Measurements from ENCODE around the gene SLC37A2.
A peak's percentile ranks its signal among the peaks of the same experiment; 100 is the strongest.
"Not testable (repeated sequence)": the region's sequence is repeated elsewhere in the genome, so short reads cannot be mapped to it uniquely, and the experiment has no call there.

Gene SLC37A2

DNA sequence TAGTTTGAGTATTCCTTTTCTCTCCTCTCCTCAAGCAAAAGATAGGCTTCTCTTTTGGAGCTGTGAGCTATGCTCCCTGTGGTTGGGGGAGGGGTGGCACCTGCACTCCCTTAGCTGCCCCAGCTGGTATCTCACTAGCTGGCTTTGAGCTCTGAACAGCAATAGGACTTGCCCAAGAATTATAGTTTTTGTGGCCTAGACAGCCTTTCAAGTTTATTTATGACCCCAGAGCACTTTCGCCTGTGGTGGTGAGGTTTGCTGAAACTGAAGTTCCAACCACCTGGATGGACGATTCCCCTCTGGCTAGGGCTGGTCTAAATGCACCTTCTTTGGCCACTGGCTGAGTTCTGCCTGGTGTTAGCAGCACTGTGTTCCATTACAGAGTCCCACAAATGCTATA lies 37.1 kb upstream of the SLC37A2 start:
- no peak overlapping the region for H2AFZ ChIP-seq (ENCODE audit: low read depth)
- H3K79me2 ChIP-seq (ENCODE audit: insufficient read depth, low read depth), result no peaks in the 10 kb centered on the region
- 0 out of 2 replicates have a peak overlapping the region, but pooled peaks have one; percentile 21 for H3K4me2 ChIP-seq
- H3K9ac ChIP-seq, result no peak overlapping the region
- H3K4me3 ChIP-seq (IDR thresholded peaks at IDR 0.05; ENCODE audit: insufficient read depth, low read depth, low read length), result no peak overlapping the region
- TF ChIP-seq, protein P1, sequence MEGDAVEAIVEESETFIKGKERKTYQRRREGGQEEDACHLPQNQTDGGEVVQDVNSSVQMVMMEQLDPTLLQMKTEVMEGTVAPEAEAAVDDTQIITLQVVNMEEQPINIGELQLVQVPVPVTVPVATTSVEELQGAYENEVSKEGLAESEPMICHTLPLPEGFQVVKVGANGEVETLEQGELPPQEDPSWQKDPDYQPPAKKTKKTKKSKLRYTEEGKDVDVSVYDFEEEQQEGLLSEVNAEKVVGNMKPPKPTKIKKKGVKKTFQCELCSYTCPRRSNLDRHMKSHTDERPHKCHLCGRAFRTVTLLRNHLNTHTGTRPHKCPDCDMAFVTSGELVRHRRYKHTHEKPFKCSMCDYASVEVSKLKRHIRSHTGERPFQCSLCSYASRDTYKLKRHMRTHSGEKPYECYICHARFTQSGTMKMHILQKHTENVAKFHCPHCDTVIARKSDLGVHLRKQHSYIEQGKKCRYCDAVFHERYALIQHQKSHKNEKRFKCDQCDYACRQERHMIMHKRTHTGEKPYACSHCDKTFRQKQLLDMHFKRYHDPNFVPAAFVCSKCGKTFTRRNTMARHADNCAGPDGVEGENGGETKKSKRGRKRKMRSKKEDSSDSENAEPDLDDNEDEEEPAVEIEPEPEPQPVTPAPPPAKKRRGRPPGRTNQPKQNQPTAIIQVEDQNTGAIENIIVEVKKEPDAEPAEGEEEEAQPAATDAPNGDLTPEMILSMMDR (conservative IDR thresholded peaks at IDR 0.05; ENCODE audit: low read depth, low read length), result no peak
- H4K20me1 ChIP-seq (ENCODE audit: insufficient read depth), result no peaks in the 10 kb centered on the region
- no peak overlapping the region for H3K27ac ChIP-seq
- no peaks in the 10 kb centered on the region for H3K27me3 ChIP-seq (ENCODE audit: insufficient read depth, low read depth)
- H3K36me3 ChIP-seq (ENCODE audit: insufficient read depth), result no peaks in the 10 kb centered on the region
- peaks cover 14% of the 10 kb centered on the region for H3K4me1 ChIP-seq (ENCODE audit: low read depth, poor library complexity, severe bottlenecking)

DNA sequence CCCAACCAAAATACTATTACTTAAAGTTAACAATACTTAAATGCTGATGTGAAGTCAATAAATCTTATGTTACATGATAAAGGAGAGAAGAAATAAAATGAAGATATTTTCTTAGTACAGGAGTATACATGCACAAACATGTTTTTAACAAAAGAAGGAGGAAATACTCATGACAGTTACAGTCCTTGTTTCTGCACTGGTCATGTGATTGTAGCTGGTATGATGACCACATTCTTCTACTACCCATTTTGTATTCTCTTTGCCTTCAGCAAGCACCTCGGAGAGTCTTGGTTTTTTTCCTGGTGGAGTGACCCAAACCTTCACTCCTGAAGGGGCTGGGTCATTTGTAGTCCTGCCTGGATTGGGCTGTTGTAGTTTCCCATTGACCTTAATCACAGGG lies 33.7 kb upstream of the SLC37A2 start:
- H3K4me1 ChIP-seq (ENCODE audit: low read depth, poor library complexity, severe bottlenecking), result peaks cover 14% of the 10 kb centered on the region
- not testable (repeated sequence) for H3K27ac ChIP-seq, H3K4me2 ChIP-seq

DNA sequence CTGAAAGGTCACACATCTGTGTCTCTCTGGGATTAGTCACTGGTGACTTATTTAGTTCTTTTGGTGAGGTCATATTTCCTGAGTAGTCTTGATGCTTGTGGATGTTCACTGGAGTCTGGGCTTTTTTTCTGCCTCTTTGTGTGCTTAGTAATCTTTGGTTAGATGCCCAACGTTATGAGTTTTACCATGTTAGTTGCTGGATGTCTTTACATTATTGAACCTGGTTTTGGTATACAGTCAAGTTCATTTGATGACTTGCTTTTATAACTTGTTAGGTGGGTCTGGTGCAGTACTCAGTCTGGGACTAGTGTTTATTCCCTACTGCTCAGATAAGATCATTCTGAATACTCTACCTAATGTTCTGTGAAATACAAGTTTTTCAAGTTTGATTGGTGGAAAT lies 26.2 kb upstream of the SLC37A2 start:
- TF ChIP-seq, protein P1 (conservative IDR thresholded peaks at IDR 0.05; ENCODE audit: low read depth, low read length), result no peak
- H2AFZ ChIP-seq (ENCODE audit: low read depth), result no peak overlapping the region
- no peak overlapping the region for H3K27ac ChIP-seq
- H3K9ac ChIP-seq, result no peak overlapping the region
- H4K20me1 ChIP-seq (ENCODE audit: insufficient read depth), result no peaks in the 10 kb centered on the region
- no peaks in the 10 kb centered on the region for H3K27me3 ChIP-seq (ENCODE audit: insufficient read depth, low read depth)
- H3K36me3 ChIP-seq (ENCODE audit: insufficient read depth), result no peaks in the 10 kb centered on the region
- H3K4me1 ChIP-seq (ENCODE audit: low read depth, poor library complexity, severe bottlenecking), result no peaks in the 10 kb centered on the region
- H3K4me2 ChIP-seq, result no peak overlapping the region
- H3K79me2 ChIP-seq (ENCODE audit: insufficient read depth, low read depth), result no peaks in the 10 kb centered on the region
- H3K4me3 ChIP-seq (IDR thresholded peaks at IDR 0.05; ENCODE audit: insufficient read depth, low read depth, low read length), result no peak overlapping the region

More for the DNA sequence above, 33.7 kb upstream of the SLC37A2 start:
- not testable (repeated sequence) for H3K4me3 ChIP-seq (IDR thresholded peaks at IDR 0.05; ENCODE audit: insufficient read depth, low read depth, low read length); H3K36me3 ChIP-seq (ENCODE audit: insufficient read depth); H3K9ac ChIP-seq; H3K27me3 ChIP-seq (ENCODE audit: insufficient read depth, low read depth); H3K79me2 ChIP-seq (ENCODE audit: insufficient read depth, low read depth); H2AFZ ChIP-seq (ENCODE audit: low read depth); H4K20me1 ChIP-seq (ENCODE audit: insufficient read depth)

DNA sequence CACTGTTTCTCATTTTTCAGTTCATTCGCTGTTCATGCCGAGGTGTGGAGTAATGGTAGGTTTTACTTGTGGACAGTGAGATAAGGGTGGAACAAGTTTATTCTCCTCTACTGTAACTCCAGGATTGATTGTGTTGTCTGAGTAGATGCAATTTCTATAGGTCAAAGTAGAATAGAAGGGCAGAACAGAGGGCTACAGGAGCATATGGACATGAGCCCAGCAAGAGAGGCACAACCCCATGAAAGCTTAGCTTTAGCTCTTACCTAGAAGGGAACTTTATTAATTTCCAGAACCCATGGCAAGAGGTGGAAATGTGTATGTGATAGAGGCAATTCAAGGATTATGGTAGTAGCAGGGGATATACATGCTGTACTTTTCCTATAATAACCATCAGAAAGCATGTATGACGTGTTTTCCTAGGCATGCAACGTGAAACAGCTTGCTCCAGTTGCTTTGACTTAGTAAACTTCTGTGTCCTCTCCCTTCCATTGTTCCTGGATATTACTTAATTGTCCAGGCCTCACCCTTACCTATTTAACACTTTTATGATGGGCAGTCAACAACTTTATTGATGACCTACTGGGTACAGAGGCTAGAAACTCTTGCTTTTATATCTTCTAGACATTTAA lies 13.8 kb upstream of the SLC37A2 start:
- Histone ChIP-seq H3K27ac (no peak overlapping the region), H3K4me3 (IDR thresholded peaks at IDR 0.05; ENCODE audit: insufficient read depth, low read depth, low read length) (no peak overlapping the region), H3K4me2 (no peak overlapping the region), H3K79me2 (ENCODE audit: insufficient read depth, low read depth) (no peaks in the 10 kb centered on the region), H3K27me3 (ENCODE audit: insufficient read depth, low read depth) (no peaks in the 10 kb centered on the region), H4K20me1 (ENCODE audit: insufficient read depth) (no peaks in the 10 kb centered on the region), H3K9ac (no peak overlapping the region), H3K4me1 (ENCODE audit: low read depth, poor library complexity, severe bottlenecking) (no peaks in the 10 kb centered on the region), H2AFZ (ENCODE audit: low read depth) (no peak overlapping the region), H3K36me3 (ENCODE audit: insufficient read depth) (no peaks in the 10 kb centered on the region)
- TF ChIP-seq, protein P1 (conservative IDR thresholded peaks at IDR 0.05; ENCODE audit: low read depth, low read length), result no peak

DNA sequence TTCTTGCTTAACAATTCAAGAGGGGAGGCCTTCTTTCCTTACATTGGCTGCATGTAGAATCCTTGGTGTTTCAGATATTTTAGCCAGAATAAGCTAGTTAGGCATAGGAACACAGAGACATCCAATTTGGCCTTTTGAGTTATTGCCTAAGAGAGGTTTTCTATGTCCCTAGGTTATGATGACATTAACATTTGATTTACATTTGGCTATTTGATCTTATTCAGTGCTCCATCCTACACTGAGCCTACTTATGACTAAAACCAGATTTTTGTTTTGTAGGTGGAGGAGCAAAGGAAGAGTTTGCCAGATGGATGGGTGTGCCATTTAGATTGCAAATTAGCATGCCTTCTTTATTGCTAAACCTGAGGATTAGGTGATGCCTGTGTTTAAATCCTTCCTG lies 11.1 kb upstream of the SLC37A2 start:
- Histone ChIP-seq H2AFZ (ENCODE audit: low read depth) (no peak overlapping the region), H3K36me3 (ENCODE audit: insufficient read depth) (no peaks in the 10 kb centered on the region), H3K4me1 (ENCODE audit: low read depth, poor library complexity, severe bottlenecking) (no peaks in the 10 kb centered on the region), H3K9ac (no peak overlapping the region), H3K4me3 (IDR thresholded peaks at IDR 0.05; ENCODE audit: insufficient read depth, low read depth, low read length) (no peak overlapping the region), H3K4me2 (no peak overlapping the region), H4K20me1 (ENCODE audit: insufficient read depth) (no peaks in the 10 kb centered on the region), H3K79me2 (ENCODE audit: insufficient read depth, low read depth) (no peaks in the 10 kb centered on the region), H3K27ac (no peak overlapping the region), H3K27me3 (ENCODE audit: insufficient read depth, low read depth) (no peaks in the 10 kb centered on the region)
- TF ChIP-seq, protein P1 (conservative IDR thresholded peaks at IDR 0.05; ENCODE audit: low read depth, low read length), result no peak

All from KMS-11 (cell line).